Measurements from ENCODE around the gene CLIP1.
"Not testable (repeated sequence)": the region's sequence is repeated elsewhere in the genome, so short reads cannot be mapped to it uniquely, and the experiment has no call there.

CLIP1 gene

DNA sequence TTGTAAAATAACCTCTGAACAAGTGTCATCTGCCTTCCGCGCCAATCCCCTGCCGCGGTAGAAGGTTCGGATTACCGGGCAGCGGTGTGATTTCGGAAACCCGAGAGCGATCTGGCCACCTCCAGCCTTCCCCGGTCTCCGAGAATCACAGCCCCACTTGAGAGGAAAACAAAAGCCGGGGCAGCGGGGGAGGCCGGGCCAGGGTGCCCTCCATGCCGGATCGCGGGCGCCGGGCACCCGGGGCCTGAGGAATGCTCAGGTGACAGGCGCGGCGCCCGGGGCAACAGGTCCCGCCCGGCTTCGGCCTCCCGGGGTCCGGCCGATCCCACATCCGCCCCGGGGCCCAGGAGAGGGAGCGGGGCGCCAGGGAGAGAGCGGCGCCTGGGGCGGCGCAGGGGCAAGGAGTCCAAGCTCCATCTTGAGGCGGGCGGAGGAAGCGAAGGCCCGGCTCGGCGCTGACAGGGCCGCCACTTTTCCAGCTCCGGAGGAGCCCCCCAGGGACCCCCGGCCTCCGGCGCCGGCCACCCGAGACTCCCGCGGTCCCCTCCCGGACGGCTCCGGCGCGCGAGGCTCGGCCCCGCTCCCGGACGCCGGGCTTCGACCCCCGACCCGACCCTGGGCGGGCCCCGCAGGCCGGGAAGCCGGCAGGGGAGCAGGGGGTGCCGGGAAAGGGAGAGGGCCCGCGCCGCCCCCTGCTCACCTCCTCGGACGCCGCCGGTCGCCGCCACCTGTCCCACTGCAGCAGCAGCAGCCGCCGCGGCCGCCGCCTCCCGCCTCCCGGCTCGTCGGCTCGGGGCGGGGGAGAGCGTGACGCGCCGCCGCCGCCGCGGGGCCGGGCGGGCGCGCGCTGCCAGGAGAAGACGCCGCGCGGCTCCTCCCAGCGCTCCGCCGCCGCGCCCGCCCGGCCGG is at the start of gene CLIP1:
Gene CLIP1, minus strand, starts transcription at position 849 of the 909 bp plus-strand sequence. CDS start 42,217 bp downstream, outside the sequence.
- DNase-seq (ENCODE audit: low spot score), result peak; percentile 52

DNA sequence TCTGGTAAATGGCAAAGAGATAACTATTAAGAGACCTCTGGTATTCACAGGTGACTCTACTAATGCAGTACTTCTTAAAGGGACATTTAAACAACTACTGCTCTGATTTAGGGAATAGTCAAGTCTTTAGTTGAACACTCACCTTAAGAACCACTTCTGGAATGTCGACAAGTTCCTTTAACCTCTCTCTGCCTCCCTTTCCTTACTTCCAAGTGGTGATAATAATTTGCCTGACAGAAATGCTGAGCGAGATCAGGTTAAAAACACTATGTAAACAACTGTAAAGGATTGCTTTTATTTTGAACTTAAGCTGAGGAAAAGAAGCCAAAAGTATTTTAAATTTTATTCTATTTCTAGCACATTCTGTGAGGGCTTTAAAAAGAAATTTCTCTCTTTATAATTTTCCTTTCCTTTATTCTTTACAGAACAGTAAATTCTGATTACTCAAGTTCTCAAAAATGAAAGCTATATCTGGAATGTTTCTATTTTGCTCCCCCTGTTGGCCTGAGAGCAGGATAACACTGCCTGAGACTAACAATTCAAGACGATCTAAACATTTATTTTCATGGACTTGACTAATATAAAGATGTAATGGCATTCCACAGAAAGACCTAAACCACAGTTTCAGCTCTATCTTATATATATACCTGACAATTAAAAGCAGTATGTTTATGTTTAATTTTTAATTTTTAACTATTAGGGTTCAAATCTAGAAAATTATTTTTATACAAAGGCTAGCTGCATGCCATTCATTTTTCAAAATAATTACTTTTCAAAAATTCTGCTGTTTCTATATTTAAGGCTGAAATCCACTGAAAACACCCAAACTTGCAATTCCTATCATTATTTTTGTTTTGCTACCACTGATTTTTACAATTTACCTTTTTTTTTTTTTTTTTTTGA is 49.1 kb upstream of the CLIP1 start:
- peak; percentile 73 for DNase-seq (ENCODE audit: low spot score)

DNA sequence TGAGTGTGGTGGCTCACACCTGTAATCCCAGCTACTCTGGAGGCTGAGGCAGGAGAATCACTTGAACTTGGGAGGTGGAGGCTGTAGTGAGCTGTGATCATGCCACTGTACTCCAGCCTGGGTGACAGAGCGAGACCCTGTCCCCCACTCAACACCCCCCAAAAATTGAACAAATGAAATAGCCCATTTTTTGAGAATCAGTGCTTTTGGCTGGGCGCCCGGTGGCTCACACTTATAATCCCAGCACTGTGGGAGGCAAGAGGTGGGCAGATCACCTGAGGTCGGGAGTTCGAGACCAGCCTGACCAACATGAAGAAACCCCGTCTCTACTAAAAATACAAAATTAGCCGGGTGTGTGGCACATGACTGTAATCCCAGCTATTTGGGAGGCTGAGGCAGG is 48.1 kb upstream of the CLIP1 start:
- not testable (repeated sequence) for DNase-seq (ENCODE audit: low spot score)

DNA sequence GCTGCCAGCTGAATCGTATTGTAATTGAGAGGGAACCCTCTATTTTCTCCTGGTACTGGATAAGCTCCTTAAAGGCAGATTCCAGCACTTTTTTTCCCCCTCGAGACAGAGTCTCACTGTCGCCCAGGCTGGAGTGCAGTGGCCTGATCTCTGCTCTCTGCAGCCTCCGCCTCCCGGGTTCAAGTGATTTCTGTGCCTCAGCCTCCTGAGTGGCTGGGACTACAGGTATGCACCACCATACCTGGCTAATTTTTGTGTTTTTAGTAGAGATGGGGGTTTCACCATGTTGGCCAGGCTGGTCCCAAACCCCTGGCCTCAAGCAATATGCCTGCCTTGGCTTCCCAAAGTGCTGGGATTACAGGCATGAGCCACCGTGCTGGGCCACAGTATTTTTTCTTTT is 47.4 kb upstream of the CLIP1 start:
- not testable (repeated sequence) for DNase-seq (ENCODE audit: low spot score)

DNA sequence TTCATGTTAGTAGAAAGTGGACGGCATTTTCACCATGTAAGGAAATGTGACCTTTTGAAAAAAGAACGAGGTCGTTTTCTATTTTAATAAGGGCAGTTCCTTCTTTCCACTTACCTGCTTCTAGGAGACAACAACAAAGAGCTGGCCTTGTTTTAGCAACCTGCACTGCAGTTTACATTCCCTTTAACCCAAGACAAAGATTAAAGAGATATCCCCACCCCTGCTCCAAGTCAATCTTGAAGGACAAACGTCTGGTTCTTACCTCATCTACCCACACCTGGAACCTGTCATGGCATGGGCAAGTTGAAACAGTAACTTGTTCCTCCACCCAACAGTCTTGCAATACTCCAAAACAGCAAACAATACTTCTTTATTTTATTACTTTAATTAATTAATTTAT is 45.5 kb upstream of the CLIP1 start:
- no peak for DNase-seq (ENCODE audit: low spot score)

DNA sequence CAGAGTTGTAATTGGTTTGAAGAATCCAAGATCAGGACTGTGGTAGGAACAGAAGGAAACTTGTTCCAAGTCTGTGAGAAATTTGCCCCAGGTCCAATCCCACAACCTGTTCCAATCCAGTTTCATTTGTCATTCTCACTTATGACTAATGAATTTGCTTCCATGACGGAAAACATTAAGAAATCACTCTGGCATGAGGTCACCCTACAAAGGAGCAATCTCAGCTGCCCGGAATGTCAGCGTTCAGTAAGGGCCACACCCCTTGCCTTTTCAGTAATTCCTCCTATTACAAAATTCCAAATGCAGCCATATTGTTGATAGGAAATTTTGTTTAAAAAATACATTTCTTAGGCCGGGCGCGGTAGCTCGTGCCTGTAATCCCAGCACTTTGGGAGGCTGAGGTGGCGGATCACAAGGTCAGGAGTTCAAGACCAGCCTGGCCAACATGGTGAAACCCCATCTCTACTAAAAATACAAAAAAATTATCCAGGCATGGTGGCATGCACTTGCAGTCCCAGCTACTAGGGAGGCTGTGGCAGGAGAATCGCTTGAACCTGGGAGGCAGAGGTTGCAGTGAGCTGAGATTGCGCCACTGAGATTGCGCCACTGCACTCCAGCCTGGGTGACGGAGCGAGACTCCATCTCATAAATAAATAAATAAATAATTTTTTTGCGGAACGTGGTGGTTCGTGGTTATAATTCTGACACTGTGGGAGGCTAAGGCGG is 42.0 kb upstream of the CLIP1 start:
- DNase-seq (ENCODE audit: low spot score), result not testable (repeated sequence)

DNA sequence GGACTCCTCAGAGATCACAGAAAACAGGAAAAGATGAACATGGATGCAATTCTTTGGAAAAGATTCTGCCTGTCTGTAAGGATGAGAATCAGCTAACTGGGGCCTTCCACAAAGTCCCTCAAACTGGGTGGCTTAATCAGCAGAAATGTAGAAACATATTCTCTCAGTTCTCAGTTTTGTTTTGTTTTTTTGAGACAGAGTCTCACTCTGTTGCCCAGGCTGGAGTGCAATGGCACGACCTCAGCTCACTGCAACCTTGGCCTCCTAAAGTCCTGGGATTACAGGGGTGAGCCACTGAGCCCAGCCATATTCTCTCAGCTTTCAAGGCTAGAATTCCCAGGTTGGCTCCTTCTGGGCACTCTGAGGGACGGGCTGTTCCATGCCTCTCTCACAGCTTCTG is 38.2 kb upstream of the CLIP1 start:
- DNase-seq (ENCODE audit: low spot score), result no peak

DNA sequence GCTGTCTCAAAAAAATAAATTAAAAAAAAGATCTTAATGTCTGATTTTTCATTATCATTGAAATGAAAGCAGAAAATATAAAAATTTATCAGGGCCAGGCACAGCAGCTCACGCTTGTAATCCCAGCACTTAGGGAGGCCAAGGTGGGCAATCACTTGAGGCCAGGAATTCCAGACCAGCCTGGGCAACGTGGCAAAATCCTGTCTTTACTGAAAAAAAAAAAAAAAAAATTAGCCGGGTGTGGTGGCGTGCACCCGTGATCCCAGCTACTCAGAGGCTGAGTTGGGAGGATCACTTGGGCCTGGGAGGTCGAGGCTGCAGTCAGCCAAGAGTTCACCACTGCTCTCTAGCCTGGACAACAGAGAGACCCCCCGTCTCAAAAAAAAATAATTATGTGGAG is 37.6 kb upstream of the CLIP1 start:
- no peak for DNase-seq (ENCODE audit: low spot score)

DNA sequence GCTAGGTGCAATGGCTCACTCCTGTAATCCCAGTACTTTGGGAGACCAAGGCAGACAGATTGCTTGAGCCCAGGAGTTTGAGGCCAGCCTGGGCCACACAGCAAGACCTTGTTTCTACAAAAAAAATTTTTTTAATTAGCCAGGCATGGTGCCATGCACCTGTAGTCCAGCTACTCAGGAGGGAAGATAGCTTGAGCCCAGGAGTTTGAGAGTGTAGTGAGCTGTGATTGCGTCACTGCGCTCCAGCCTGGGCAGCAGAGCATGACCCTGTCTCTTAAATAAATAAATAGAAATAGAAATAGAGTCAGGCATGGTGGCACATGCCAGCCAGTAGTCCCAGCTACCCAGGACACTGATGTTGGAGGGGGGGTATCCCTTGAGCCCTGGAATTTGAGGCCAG is 36.7 kb upstream of the CLIP1 start:
- DNase-seq (ENCODE audit: low spot score), result no peak

DNA sequence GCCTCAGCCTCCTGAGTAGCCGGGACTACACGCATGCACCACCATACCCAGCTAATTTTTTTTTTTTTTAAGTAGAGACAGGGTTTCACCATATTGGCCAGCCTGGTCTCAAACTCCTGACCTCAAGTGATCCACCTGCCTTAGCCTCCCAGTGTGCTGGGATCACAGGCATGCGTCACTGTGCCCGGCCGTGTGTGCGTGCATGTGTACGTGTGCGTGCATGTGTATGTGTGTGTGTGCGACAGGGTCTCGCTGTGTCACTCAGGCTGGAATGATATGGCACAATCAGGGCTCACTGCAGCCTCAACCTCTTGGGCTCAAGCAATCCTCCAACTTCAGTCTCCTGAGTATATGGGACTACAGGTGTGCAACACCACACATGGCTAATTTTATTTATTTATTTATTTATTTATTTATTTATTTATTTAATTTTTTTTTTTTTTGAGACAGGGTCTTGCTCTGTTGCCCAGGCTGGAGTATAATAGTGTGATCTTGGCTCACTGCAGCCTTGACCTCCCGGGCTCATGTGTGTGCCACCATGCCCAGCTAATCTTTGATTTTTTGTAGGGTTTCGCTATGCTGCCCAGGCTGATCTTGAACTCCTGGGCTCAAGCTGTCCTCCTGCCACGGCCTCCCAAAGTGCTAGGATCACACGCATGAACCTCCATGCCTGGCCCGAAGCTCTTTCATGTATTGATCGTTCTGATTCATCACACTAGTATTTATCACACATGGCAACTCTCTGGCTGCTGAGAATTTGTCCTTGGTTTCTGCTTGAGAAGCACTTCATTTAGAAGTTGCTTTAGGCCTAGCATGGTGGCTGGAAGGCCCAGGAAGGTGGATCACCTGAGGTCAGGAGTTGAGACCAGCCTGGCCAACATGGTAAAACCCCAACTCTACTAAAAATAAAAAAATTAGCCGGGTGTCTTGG is 35.9 kb upstream of the CLIP1 start:
- no peak for DNase-seq (ENCODE audit: low spot score)

DNA sequence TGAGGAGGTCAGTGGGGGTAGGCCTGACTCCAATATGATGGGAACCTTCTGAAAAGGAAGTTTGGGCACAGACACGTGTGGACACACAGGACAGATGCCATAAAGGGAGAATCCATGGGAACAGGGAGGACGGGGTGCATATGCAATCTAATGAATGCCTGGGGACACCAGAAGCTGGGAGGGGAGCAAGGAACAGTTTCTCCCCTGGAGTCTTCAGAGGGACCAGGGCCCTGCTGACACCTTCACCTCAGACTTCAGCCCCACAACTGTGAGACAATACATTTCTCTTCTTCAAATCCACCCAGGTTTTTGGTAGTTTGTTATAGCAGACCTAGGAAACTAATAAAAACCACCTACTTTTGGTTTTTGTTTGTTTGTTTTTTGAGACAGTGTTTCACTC is 35.2 kb upstream of the CLIP1 start:
- DNase-seq (ENCODE audit: low spot score), result no peak

DNA sequence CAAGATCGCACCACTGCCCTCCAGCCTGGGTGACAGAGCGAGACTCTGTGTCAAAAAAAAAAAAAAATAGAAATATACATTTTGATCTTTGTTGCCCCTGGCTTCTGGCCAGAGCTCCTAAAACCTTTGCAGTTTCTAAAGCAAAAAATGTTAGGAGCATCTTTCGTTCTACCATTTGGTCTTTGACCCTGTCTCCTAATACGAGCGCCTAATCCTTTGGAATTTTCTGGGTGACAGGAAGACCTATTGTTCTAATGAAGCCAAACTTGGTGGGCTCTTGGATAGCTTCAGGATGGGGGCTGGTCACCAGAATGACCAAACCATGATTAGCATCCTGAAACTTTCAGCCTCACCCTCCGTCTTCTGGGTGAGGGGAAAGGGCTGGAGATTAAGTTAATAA is 32.3 kb upstream of the CLIP1 start:
- no peak for DNase-seq (ENCODE audit: low spot score)

DNA sequence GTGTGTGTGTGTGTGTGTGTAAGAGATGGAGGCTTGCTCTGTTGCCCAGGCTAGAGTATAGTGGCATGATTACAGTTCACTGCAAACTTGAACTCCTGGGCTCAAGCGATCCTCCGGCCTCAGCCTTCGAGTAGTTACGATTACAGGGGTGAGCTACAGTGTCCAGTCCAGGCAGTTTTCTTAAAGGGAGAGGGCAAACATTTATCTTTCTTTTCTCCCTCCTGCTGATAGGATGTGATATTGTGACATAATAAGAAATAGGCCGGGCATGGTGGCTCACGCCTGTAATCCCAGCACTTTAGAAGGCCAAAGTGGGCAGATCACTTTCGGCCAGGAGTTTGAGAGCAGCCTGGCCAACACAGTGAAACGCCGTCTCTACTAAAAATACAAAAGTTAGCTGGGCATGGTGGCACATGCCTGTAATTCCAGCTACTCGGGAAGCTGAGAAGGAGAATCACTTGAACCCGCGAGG is 31.8 kb upstream of the CLIP1 start:
- DNase-seq (ENCODE audit: low spot score), result no peak

DNA sequence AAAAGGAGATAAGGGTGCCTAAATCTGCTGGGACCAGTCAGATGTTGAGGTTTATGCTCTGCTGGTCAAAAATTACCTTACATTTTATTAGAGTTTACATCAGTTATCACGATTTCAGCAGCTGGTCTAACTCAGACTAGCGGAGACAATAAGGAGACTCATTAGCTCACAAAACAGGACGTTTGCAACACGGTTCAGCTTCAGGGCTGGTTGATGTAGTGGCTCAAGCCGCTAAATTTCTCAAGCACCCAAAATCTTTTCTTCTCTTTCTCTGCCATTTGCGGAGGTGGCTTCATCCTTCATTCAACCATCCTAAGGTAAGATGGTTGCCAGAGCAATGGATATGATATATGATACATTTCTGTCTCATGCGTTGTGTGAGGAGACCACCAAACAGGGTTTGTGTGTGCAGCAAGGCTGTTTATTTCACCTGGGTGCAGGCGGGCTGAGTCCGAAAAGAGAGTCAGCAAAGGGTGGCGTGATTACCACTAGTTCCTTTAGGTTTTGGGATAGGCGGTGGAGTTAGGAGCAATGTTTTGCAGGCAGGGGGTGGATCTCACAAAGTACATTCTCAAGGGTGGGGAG is 30.3 kb upstream of the CLIP1 start:
- DNase-seq (ENCODE audit: low spot score), result no peak

DNA sequence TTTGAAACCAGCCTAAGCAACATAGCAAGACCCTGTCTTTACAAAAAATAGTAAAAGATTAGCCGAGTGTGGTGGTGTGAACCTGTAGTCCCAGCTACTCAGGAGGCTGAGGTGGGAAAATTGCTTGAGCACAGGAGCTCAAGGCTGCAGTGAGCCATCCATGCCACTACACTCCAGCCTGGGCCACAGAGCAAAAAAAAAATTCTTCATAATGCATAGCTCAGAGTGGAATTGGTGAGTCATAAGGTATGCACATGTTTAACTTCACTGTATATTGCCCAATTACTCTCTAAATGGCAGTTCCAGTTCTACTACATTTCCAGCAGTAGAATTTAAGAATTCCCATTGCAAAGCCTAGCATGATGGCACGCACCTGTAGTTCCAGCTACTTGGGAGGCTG is 26.8 kb upstream of the CLIP1 start:
- no peak for DNase-seq (ENCODE audit: low spot score)

DNA sequence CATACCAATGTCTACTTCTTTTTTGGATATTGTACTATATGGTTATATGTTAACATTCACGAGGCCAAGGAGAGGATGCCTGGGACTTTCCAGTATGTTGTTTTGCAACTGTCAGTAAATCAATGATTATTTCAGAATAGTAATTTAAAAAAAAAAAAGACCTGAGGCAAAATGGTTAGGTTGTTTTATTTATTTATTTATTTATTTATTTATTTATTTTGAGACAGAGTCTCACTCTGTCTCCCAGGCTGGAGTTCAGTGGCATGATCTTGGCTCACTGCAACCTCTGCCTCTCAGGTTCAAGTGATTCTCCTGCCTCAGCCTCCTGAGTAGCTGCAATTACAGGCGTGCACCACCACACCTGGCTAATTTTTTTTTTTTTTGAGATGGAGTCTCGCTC is 25.4 kb upstream of the CLIP1 start:
- not testable (repeated sequence) for DNase-seq (ENCODE audit: low spot score)

DNA sequence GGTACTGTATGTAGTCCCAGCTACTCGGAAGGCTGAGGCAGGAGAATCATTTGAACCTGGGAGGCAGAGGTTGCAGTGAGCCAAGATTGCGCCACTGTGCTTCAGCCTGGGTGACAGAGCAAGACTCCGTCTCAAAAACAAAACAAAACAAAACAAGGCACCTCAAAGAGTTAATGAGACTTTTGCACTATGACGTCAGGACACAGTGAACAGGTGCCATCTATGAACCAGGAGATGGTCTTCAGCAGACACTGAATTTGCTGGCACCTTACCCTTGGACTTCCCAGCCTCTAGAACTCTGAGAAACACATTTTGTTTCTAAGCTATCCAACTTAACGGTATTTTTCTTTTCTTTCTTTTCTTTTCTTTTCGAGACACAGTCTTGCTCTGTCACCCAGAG is 23.9 kb upstream of the CLIP1 start:
- not testable (repeated sequence) for DNase-seq (ENCODE audit: low spot score)

DNA sequence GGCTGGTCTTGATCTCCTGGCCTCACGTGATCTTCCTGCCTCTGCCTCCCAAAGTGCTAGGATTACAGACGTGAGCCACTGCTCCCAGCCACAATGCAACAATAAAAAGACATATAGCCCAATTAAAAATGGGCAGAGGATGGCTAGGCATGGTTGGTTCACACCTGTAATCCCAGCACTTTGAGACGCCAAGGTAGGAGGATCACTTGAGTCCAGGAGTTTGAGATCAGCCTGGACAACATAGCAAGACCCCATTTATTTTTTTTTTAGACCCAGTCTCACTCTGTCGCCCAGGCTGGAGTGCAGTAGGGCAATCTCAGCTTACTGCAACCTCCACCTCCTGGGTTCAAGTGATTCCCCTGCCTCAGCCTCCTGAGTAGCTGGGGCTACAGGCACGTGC is 21.6 kb upstream of the CLIP1 start:
- not testable (repeated sequence) for DNase-seq (ENCODE audit: low spot score)

DNA sequence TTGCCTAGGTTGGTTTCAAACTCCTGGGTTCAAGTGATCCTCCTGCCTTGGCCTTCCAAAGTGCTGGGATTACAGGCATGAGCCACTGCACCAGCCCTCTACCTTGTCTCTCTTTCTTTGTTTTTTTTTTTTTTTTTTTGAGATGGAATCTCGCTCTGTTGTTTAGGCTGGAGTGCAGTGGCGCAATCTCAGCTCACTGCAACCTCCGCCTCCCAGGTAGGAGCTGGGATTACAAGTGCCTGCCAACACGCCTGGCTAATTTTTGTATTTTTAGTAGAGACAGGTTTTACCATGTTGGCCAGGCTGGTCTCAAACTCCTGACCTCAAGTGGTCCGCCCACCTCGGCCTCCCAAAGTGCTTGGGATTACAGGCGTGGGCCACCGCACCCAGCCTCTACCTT is 16.4 kb upstream of the CLIP1 start:
- not testable (repeated sequence) for DNase-seq (ENCODE audit: low spot score)

DNA sequence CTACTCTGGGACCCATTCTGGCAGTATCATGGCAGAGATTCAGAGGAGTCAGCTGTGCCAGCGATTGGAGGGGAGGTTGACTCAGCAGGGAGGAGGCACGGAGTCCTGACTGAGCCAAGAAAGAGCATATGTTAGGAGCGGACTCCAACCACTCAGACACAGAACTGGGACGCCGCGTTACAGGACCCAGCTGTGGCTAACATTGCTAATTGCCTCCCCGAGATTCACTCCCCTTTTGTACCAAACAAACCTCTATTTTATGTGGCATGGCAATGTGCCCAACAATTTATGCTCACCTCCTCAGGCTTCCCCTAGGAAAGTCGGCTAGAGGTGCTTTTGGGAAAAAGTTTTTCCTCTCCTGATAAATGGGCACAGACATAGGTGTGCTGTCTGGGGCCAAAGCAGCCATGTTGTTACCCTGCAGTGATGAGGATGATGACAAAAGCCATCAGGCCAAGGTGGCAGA is 15.2 kb upstream of the CLIP1 start:
- DNase-seq (ENCODE audit: low spot score), result no peak

Measured in CD4-positive, alpha-beta T cell treated with Interleukin-15 for 4 hours (primary cell).